Right lobe of liver (tissue), 4 donors: Measurements from ENCODE around the gene SIGLEC1.

Source experiments
- CTCF ChIP-seq, 4 donors: fragments of 200-600 bp in 3 of 4; fragments of 450-650 bp in 1 of 4; IDR thresholded peaks; one replicate each; pipeline versions ENCODE4 v1.5.1 to v1.8.0; 2016 to 2022; ENCODE audit warnings: antibody characterized with exemption in 4 of 4, mild to moderate bottlenecking in 2 of 4
- POLR2A ChIP-seq: fragments of 450-650 bp; IDR thresholded peaks from one replicate; pipeline ENCODE4 v1.6.1; 2017; ENCODE audit warnings: antibody characterized with exemption, mild to moderate bottlenecking
- donor health status: DM: no; HTN: no; CAD: no.
- donor health status: DM: no; HTN: no; CAD: no.
- donor health status: DM: no; HTN: yes; CAD: no.

- TF ChIP-seq CTCF (IDR thresholded peaks at IDR 0.05) (no peak), POLR2A (no peak)
Measured at GRCh38 chr20:3694864-3695263, 17.5 kb downstream of the SIGLEC1 start.
